GM20431 (cell line): Measurements from ENCODE around the gene PGBD5.

ENCODE experiments used
- in situ Hi-C: fragments of 300-500 bp; cut with MseI, MboI; formaldehyde crosslinking; loops from one replicate; pipeline ENCODE4 v1.15.0; 2020; ENCODE audit warnings: low sequenced_read_pairs; ENCODE audit not compliant: unreplicated experiment

The PGBD5 gene

DNA sequence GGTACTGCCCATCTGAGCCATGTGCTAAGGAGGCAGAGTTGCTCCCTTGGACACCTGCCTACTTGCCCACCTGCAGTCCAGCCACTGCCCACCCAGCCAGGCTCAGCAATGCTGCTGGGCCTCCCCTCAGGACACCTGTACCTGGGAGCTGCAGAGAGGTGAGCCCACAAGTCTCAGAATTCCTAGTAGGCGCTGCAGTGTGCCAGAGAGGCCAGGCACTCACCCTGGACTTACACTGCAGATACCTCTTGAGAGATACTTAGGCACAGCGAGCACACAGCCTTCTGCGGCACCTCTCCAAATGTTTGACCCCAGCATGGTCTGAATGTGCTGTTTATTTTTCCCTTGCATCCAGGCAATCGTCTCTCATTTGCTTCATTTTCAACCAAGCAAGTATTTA lies 71.0 kb downstream of the PGBD5 start:
- in situ Hi-C loops: no loop called here

DNA sequence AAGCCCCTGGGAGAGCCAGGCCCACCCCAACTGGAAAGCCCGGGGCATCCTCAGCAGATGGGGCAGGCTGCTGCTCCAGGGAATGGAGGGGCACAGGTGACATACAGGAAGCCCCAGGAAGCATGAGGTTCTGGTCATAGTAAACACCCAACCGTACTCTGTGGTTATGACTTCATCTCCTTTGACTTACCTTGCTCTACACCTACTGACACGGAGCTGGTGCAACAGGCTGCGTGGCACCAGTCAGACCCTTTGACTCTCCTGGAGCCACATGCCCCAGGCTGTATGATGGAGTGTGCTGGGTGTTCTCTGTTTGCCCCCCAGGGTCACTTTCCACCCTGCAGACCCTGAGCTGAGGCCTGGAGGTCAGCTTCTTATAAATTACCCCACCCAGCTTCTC lies 72.1 kb downstream of the PGBD5 start:
- in situ Hi-C loops: no loop called here

DNA sequence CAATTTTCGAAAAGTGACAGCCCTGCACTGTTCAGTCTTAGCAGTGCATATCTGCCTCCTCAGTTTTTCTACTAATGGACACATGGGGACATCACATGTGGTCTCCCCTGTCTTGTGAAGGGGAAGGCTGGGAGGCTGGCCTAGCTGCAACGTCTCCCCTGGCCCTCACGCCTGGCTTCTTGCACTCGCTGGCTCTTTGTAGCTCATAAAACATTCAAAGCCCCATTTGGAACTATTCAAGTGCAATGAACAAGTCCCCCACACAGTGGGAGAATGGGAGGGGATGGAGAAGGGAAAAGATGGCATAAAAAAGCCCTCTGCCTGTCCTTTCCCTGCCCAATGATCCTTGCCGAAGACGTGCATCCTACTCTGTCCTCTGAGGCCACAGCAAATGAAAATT lies 73.6 kb downstream of the PGBD5 start:
- in situ Hi-C loops: no loop called here

DNA sequence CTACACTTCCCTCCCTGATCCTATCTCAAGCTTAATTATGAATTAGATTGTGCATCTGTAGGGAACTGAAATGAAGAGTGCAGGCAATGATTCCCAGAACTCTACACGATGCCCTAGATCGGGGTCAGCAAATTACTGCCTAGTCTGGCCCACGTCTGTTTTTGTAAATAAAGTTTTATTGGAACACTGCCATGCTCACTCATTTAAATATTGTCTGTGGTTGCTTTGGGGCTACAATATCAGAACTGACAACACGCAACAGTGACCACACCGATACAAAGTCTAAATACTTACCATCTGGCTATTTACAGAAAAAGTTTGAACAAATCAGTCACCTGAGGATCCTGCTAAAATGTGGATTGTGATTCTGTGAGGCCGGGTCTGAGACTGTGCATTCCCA lies 74.1 kb downstream of the PGBD5 start:
- in situ Hi-C loops: no loop called here

- in situ Hi-C loops: no loop called here
These were observed 74.6 kb downstream of the PGBD5 start for GRCh38 chr1:230351514-230351913.

DNA sequence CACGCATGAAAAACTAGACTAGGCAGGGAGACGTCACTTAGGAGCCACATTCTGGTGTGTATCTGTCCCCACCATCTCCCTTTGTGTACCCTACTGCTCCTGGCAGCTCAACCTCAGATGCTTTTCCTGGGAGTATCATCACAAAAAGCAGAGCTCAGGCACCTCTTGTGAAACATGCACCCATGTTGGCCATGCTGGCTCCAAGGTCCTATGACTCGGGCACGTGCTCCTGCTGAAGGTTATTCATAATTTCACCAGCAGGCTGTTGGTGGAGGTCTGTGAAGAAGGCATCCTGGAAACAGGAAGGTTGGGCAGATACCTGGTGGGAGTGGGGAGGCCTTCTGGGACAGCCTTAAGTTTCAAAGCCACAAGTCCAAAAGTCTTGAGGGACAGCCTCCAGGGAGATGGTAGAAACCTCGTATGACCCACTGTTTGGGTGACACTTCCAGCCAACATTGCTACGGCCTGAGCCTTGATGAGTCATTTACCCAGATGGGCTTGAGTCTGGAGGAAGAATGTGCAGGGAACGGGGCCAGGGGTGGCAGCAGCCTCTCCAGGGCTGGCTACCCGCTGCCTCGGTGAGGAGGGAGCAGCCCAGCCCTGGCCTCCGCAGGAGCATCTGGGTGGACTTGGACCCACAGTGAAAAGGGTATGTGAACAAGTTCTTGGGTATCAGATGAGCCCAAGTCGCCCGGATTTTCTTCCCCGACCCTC lies 75.8 kb downstream of the PGBD5 start:
- in situ Hi-C loops: no loop called here

DNA sequence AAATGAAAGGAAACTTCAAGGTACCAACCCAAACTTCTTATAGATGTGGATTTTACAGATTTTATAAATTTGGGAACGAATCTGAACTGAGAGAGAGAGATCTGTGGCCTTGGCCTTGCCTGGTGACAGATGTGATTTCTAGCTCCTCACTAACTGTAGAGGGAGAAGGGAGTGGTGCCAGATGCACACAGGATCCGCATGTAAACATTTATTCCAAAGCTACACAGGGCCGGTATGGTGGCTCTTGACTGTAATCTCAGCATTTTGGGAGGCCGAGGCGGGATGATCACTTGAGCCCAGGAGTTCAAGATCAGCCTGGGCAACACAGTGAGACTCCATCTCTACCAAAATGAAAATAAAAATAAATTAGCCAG lies 77.1 kb downstream of the PGBD5 start:
- in situ Hi-C loops: no loop called here

- in situ Hi-C loops: no loop called here
These were observed 77.6 kb downstream of the PGBD5 start for GRCh38 chr1:230348386-230349019.

DNA sequence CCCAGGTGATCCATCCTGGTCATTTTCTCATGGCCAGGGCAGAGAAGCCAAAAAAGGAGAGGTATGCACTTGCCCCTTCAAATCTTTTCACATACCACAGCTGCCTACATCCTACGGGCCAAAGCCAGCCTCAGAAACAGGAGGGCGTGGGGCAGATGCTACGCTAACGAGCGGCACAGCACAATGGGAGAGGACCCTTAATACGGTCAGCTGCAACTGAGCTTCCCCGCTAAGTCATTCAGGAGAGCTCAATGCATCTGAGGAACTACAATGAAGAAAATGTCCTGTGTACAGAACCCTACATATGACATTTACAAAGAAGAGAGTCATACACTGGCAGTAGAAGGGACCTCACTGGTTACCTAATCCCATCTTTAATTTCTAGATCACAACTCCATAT lies 78.2 kb downstream of the PGBD5 start:
- in situ Hi-C loops: no loop called here

- in situ Hi-C loops: no loop called here
These were observed 80.8 kb downstream of the PGBD5 start for GRCh38 chr1:230345139-230345885.

DNA sequence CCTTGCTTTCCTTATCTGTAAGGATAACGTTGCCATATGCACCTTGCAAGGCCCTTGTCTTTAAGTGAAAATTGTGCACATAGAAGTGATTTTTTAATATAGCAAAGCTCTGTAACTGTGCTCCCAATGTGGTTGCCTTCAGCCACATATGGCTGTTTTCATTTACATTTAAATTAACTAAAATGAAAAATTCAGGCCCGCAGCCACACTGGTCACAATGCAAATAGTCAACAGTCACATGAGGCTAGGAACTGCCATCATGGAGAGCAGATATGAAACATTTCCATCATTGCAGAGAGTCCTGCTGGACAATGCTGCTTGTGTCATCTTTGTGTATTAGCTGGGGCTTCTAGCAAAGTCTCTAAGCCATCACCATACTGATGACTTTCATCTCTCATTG lies 83.4 kb downstream of the PGBD5 start:
- in situ Hi-C loops: no loop called here

GRCh38 chr1:230342019-230342418 lies 84.1 kb downstream of the PGBD5 start:
- in situ Hi-C loops: no loop called here

- in situ Hi-C loops: no loop called here
These were observed 85.0 kb downstream of the PGBD5 start for GRCh38 chr1:230341162-230341546.

- in situ Hi-C loops: no loop called here
These were observed 85.5 kb downstream of the PGBD5 start for GRCh38 chr1:230340526-230341161.

- in situ Hi-C loops: no loop called here
These were observed 87.1 kb downstream of the PGBD5 start for GRCh38 chr1:230339033-230339432.

- in situ Hi-C loops: no loop called here
These were observed 88.9 kb downstream of the PGBD5 start for GRCh38 chr1:230337266-230337665.

GRCh38 chr1:230335861-230336522 lies 90.1 kb downstream of the PGBD5 start:
- in situ Hi-C loops: no loop called here

DNA sequence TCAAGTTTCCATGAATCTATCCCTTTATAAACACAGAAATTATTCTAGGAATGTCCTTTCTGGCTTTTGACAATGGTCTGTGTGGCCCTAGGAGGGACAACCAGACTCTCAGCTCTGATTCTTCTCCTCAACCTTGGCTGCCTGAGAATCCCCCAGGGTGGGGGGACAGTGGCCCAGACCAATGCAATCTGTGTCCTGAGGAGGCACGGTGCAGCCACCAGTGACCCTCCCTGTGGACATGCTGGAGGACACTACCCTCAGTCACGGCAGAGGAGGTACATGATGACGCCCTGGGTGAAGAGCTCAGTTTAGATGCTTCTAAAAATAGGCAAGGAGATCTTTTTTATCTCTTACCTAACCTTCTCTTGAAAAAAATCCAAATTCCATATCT lies 91.7 kb downstream of the PGBD5 start:
- in situ Hi-C loops: no loop called here

DNA sequence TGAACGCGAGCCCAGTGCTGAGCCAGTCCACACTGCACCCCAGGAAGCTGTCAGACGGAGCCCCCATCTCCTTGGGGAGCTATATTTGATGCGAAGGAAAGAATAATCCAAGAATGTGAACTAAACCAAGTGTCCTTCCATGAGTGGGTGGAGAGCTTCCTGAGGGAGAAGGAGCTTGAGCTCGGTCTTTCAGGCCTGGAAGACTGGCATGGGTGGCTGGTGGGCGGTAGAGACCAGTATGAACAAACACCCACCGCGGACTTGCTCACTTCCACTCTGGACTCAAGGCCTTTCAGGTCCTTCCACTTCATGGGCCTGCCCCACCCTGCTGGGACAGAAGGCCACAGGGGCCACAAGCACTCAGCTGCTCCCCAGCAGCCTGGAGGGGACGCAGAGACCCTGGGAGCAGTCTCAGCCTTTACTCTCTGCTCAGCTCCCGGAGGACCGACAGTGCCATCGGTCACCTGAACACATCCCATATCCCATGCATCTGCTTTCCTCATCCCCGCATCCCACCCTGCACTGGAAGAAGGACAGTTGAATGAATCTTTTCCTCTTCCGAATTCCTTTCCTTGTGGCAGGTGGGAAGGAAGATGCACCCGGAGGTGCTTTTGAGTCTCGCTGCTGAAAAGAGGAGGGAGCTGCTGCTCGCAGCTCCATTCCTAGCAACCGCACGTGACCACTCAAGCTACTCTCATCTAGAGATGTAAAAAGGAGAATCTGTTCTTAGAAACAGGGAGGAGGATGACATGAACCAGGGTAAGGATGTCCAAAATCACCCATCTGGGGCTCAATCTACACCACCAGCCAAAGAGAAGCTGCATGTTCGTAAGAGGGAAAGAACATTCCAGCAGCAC lies 92.3 kb downstream of the PGBD5 start:
- in situ Hi-C loops: no loop called here
